Uterus (tissue), 4 donors: ENCODE results near the gene CD22. TPM values are rescaled to one million over a fixed set of nuclear protein-coding genes. Genes with fewer than 3 reads are reported as not detected.
"Not testable (repeated sequence)": the region's sequence is repeated elsewhere in the genome, so short reads cannot be mapped to it uniquely, and the experiment has no call there.

Experiments
- DNase-seq, 2 donors: peaks; one replicate each; pipeline ENCODE4 v3.0.0-alpha.2; 2019 to 2020
- H3K27ac ChIP-seq, 2 donors: fragments of 200-600 bp; sonication (generic); 1 replicate in 1 of 2; 2 replicates in 1 of 2; pipeline ENCODE4 v1.5.1; 2016 to 2018
- H3K27me3 ChIP-seq, 2 donors: fragments of 200-600 bp; sonication (generic); one replicate each; pipeline ENCODE4 v1.5.1; 2018 to 2019; ENCODE audit warnings: control low read depth in 1 of 2
- H3K36me3 ChIP-seq, 2 donors: fragments of 200-600 bp; sonication (generic); one replicate each; pipeline ENCODE4 v1.5.1; 2019; ENCODE audit warnings: control low read depth in 1 of 2
- H3K4me1 ChIP-seq, 2 donors: fragments of 200-600 bp; sonication (generic); one replicate each; pipeline ENCODE4 v1.5.1; 2018 to 2019; ENCODE audit warnings: control low read depth in 1 of 2
- H3K4me3 ChIP-seq, 2 donors: fragments of 200-600 bp; sonication (generic); 1 replicate in 1 of 2; 2 replicates in 1 of 2; pipeline ENCODE4 v1.5.1; 2018 to 2019; ENCODE audit warnings: mild to moderate bottlenecking in 1 of 2
- H3K9me3 ChIP-seq, 2 donors: fragments of 200-600 bp; sonication (generic); one replicate each; pipeline ENCODE4 v1.5.1; 2019; ENCODE audit warnings: control low read depth in 1 of 2
- CTCF ChIP-seq, 4 experiments: fragments of 200-600 bp in 2 of 4; fragments of 450-650 bp in 2 of 4; sonication (generic) in 2 of 4; IDR thresholded peaks; one replicate each; pipeline ENCODE4 v1.5.1; 2016 to 2019; ENCODE audit warnings: antibody characterized with exemption in 4 of 4, mild to moderate bottlenecking in 2 of 4, moderate library complexity in 1 of 4
- POLR2A ChIP-seq, 2 donors: fragments of 450-650 bp; IDR thresholded peaks; one replicate each; pipeline ENCODE4 v1.6.1; 2016; ENCODE audit warnings: antibody characterized with exemption in 2 of 2, mild to moderate bottlenecking in 1 of 2, moderate library complexity in 1 of 2
- intact Hi-C: fragments of 100-400 bp; cut with DNase I; formaldehyde crosslinking; loops from one replicate; pipeline ENCODE4 v1.15.1; 2023; ENCODE audit warnings: low total_unique reads
- total RNA-seq, 4 donors: library from RNA; depleted of rRNA in 3 of 4; stranded (reverse); fragments of >200 nt in 3 of 4; gene quantifications; one replicate each; pipeline versions ENCODE4 v1.1.0 to v1.2.4, GENCODE V29; 2014 to 2023
- donor health status: DM: yes; HTN: yes; CAD: no.

The CD22 gene
- total RNA-seq, 4 donors from 2014 or later = under 0.01 to 9.4 (median 1.3) TPM

GRCh38 chr19:35355791-35356460 is 26.9 kb downstream of the CD22 start:
- DNase-seq = no peak
- H3K27ac ChIP-seq = no peak overlapping the region
- no peaks in the 10 kb centered on the region for H3K27me3 ChIP-seq
- no peaks in the 10 kb centered on the region for H3K36me3 ChIP-seq
- no peaks in the 10 kb centered on the region for H3K4me1 ChIP-seq
- H3K4me3 ChIP-seq = no peak overlapping the region
- intact Hi-C loops = no loop called here
- no peaks in the 10 kb centered on the region for H3K9me3 ChIP-seq
- no peak for TF ChIP-seq POLR2A (IDR thresholded peaks at IDR 0.05)
- TF ChIP-seq CTCF (IDR thresholded peaks at IDR 0.05) = no peak

GRCh38 chr19:35357867-35358573 is 29.0 kb downstream of the CD22 start, which contains the start of gene FFAR3:
Gene FFAR3 (plus strand): TSS chr19:35358460. CDS start chr19:35358891, 431 bp downstream.
- Histone ChIP-seq H3K36me3 (no peaks in the 10 kb centered on the region), H3K27ac (no peak within 1 kb of the TSS), H3K4me1 (no peaks in the 10 kb centered on the region), H3K9me3 (no peaks in the 10 kb centered on the region), H3K27me3 (no peaks in the 10 kb centered on the region), H3K4me3 (no peak within 1 kb of the TSS)
- intact Hi-C loops = no loop called here
- no peak for DNase-seq
- TF ChIP-seq CTCF (IDR thresholded peaks at IDR 0.05) (no peak), POLR2A (IDR thresholded peaks at IDR 0.05) (no peak)

- H3K9me3 ChIP-seq, intact Hi-C loops, H3K27ac ChIP-seq, H3K36me3 ChIP-seq, DNase-seq, H3K27me3 ChIP-seq, H3K4me1 ChIP-seq, H3K4me3 ChIP-seq: not testable (repeated sequence)
These were observed 29.8 kb downstream of the CD22 start for GRCh38 chr19:35358834-35359233.

- H3K27ac ChIP-seq, DNase-seq, H3K4me1 ChIP-seq, intact Hi-C loops, H3K9me3 ChIP-seq, H3K36me3 ChIP-seq, H3K4me3 ChIP-seq, H3K27me3 ChIP-seq: not testable (repeated sequence)
These were observed 30.4 kb downstream of the CD22 start for GRCh38 chr19:35359395-35359794.

GRCh38 chr19:35360081-35360480 is 31.1 kb downstream of the CD22 start:
- DNase-seq, H3K4me3 ChIP-seq, H3K27ac ChIP-seq, H3K4me1 ChIP-seq, H3K27me3 ChIP-seq, intact Hi-C loops, H3K9me3 ChIP-seq, H3K36me3 ChIP-seq: not testable (repeated sequence)

- no peak for DNase-seq
- no peaks in the 10 kb centered on the region for H3K9me3 ChIP-seq
- no peaks in the 10 kb centered on the region for H3K36me3 ChIP-seq
- no peak overlapping the region for H3K4me3 ChIP-seq
- H3K4me1 ChIP-seq = no peaks in the 10 kb centered on the region
- H3K27me3 ChIP-seq = no peaks in the 10 kb centered on the region
- intact Hi-C loops = no loop called here
- H3K27ac ChIP-seq = no peak overlapping the region
- TF ChIP-seq POLR2A (IDR thresholded peaks at IDR 0.05) (no peak), CTCF (IDR thresholded peaks at IDR 0.05) (no peak)
These were observed 32.0 kb downstream of the CD22 start for GRCh38 chr19:35360880-35361420.
